HuH-7.5 (cell line): ENCODE measurements around the gene IFIH1.

Experiments
- DNase-seq: peaks from one replicate; pipeline ENCODE4 v3.0.0; 2011; ENCODE audit warnings: low spot score

Gene IFIH1

GRCh38 chr2:162308747-162309503 is 9.6 kb downstream of the IFIH1 start:
- no peak for DNase-seq

GRCh38 chr2:162305901-162306300 is 12.6 kb downstream of the IFIH1 start:
- no peak for DNase-seq

GRCh38 chr2:162301877-162302276 is 16.6 kb downstream of the IFIH1 start:
- DNase-seq: no peak

GRCh38 chr2:162301151-162301804 is 17.2 kb downstream of the IFIH1 start:
- DNase-seq: no peak

DNA sequence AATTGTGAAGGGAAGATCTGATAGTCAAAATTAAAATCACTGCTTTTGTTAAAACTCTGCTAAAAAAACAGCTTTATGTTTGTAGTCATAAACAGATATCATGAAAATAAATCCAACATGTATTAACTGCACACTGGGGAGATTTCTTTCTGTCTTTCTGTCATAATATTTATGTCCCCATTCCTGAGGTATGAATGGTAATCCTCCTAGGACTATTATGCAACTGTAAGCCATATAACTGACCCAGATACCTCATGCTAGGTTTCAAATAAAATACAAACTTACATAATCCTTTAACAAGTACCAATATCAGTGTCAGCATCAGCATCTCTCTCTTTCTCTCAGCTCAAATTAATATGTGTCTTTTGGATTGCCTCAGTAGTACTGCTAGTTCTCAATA is 18.2 kb downstream of the IFIH1 start:
- no peak for DNase-seq

GRCh38 chr2:162298669-162299335 is 19.7 kb downstream of the IFIH1 start:
- no peak for DNase-seq

- no peak for DNase-seq
Observed at GRCh38 chr2:162297925-162298552, 20.4 kb downstream of the IFIH1 start.

- no peak for DNase-seq
Observed at GRCh38 chr2:162295009-162295408, 23.5 kb downstream of the IFIH1 start.

- DNase-seq: no peak
Observed at GRCh38 chr2:162293122-162293786, 25.2 kb downstream of the IFIH1 start.

- no peak for DNase-seq
Observed at GRCh38 chr2:162291748-162292147, 26.7 kb downstream of the IFIH1 start.

GRCh38 chr2:162282765-162283425 is 35.6 kb downstream of the IFIH1 start:
- DNase-seq: no peak

DNA sequence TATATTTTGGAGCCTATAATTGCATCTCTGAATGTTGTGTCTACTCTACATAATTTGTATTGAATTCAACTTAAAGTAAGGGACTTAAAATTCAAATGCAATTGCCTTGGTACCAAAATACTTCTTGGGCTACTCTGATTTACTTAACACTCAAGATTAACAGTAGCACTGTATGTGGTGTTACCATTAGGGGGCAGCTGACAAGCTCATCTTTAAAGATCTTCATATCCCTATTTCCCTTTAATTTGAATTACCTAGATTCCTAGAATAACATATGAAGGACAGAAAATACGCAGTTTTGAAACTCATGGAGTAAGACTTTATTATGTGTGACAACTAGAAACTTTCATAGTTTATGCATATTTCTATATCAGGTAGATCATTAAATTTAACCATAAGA is 37.8 kb downstream of the IFIH1 start:
- no peak for DNase-seq

GRCh38 chr2:162277381-162277780 is 41.1 kb downstream of the IFIH1 start:
- no peak for DNase-seq

DNA sequence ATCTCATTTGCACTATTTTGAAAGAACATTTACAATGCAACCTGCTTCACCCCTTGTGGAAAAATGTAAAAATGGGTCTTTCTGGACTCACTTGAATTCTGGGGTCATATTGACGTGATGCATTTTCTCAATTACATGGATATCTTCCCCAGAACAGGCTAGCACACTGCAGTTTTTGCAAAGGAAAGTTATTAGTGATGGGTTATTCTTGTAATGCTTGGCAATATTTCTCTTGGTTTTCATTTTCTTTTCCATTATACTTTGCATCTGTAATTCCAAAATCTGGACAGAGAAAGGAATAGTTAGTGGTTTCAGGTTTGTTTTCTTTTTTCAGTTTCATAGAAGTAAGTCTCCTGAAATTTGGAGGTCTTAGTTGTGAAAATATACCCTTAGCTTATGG is 50.5 kb downstream of the IFIH1 start:
- no peak for DNase-seq

DNA sequence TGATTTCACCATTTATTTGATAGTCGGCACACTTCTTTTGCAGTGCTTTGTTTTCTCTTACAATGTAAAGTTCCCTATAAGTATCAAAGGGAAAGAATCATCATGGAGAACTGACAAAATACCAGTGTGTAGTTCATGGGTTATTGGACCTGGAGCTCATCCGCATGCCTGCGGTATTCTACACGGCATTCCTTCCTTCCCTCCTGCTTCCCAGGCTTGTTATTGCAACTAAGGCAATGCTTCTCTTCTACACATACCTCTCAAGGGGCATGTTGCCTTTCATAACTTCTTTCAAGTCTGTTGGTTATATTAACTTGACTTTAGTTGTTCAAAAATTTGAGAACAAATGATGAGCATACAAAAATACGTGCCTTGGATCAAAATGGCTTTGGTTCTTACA is 51.0 kb downstream of the IFIH1 start:
- no peak for DNase-seq

GRCh38 chr2:162266460-162266760 is 52.1 kb downstream of the IFIH1 start:
- DNase-seq: no peak

DNA sequence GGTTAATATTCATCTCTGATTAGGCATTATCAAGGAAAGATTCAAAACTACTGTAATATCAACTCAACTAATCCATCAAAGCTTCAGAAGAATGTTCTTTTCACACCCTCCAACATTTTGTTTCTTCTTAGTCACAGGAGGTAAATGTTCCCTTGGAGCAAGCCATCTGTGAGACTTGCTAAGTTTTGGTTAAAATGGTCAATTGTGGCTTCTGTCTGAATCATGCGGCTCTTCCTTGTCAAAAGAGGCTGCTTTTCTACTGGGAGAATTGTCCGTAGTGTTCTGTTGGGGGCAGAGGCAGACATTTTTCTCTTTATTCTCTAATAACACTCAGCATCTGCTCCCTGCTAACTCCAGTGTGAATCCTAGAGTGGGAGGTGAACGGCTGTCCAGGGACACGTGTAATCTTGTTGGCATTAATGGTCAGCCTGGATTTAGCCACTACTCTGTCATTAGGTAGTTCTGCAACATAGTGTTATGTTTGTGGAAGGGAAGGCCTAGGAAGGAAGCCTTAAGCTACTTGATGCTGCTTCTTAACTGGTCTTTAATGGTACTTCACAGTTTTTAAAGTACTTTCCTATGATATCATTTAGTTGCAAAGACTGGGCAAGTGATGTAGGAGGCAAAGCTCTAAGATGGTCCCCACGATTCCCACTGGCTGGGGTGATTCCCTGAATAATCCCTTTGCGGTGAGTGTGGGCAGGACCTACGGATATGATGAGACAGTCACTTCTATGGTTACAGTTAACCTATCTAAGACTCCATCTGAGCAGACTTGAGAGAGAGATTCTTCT is 52.6 kb downstream of the IFIH1 start:
- DNase-seq: no peak

DNA sequence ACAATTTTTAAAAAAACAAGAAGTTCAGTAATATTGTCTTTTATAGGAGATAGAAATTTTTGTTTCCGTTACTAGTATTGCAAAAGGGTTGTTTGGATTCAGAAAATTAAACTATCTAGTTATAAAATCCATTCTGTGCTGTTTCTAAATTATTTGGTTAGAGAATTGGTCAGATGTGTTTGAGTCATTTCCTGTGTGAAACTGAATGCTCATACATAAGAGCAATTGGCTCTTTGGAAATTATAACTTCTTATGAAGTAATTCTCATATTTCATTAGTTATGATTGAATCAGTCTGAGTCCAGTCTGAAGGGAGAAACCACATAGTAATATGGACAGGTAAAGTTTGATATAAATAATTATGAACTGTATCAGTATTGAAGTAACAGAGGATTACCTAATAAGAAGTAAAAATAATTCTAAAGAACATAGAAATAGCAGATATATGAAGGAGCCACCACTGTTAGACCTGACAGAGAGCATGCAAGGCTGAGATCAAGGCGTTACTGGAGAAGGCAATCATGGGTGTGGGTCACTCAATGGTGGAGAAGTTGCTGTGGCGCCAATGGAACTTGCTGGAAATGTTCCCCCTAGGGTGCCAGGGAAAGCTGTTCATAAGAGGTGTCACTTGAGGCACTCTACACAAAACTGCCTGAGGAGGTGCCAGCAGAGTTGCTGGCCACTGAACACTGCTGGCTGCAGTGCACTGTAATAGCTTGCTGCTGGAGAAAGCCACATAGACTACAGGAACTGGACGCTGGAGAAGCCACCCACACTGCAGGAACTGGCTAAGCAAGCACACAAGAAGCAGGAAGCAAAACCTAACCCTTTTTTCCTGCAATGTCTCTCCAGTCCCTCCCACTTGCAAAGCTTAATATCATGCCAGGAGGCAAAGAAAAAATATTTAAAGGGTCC is 57.2 kb downstream of the IFIH1 start:
- no peak for DNase-seq

DNA sequence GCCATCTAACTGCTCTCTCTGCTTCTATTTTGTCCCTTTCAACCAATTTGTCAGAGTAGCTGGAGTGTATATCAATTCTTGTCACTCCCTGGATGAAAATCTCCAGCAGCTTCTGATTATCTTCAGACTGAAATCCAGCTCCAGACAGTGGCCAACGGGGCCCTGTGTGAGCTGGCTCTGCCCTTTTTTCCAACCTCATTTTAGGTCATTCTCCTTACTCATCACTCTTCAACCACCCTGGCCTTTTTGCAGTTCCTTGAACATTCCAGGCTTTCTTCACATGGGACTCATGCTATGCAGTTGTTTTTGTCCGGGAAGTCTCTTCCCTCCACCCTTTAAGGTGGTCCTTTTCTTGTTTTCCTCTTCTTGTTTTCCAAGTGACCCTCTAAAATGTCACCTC is 59.8 kb downstream of the IFIH1 start:
- DNase-seq: no peak

DNA sequence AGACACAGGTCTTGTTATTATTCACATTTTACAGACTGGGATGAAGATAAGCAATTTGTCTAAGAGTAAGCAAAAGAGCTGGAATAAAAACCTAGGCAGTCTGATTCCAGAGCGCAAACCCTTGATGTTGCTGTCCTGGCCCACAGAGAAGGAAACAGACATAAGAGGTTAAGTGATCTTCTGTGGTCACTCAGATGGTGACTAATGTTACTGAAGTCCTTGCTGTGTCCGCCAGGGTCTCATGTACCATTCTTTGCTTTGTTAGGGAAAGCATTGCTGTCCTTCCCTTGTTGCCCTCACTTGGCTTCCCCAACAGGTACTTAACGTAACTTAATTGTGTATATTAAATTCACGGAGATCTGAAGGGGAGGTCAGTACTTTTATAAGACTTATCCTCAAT is 60.3 kb downstream of the IFIH1 start:
- no peak for DNase-seq
